Ishikawa (cell line): ENCODE results near the gene TMEM19.

Source experiments
- CEBPB ChIP-seq: IDR thresholded peaks from 2 replicates; pipeline ENCODE4 v1.6.1; 2012
- CREB1 ChIP-seq: IDR thresholded peaks from 2 replicates; pipeline ENCODE4 v1.6.1; 2012; ENCODE audit warnings: low read depth
- EGR1 ChIP-seq: IDR thresholded peaks from 2 replicates; pipeline ENCODE4 v1.6.1; 2012
- EP300 ChIP-seq: IDR thresholded peaks from 2 replicates; pipeline ENCODE4 v1.6.1; 2012; ENCODE audit warnings: borderline replicate concordance
- FOXM1 ChIP-seq: IDR thresholded peaks from 2 replicates; pipeline ENCODE4 v1.6.1; 2012; ENCODE audit warnings: low read depth, borderline replicate concordance
- NFIC ChIP-seq: IDR thresholded peaks from 2 replicates; pipeline ENCODE4 v1.6.1; 2012
- RAD21 ChIP-seq: IDR thresholded peaks from 2 replicates; pipeline ENCODE4 v1.6.1; 2012; ENCODE audit warnings: low read depth
- TAF1 ChIP-seq: IDR thresholded peaks from 2 replicates; pipeline ENCODE4 v1.6.1; 2012; ENCODE audit warnings: low read depth, mild to moderate bottlenecking
- TCF12 ChIP-seq: IDR thresholded peaks from 2 replicates; pipeline ENCODE4 v1.6.1; 2012; ENCODE audit warnings: low read depth
- TEAD4 ChIP-seq: IDR thresholded peaks from 2 replicates; pipeline ENCODE4 v1.6.1; 2012
- USF1 ChIP-seq: IDR thresholded peaks from 2 replicates; pipeline ENCODE4 v1.6.1; 2012
- YY1 ChIP-seq: IDR thresholded peaks from 2 replicates; pipeline ENCODE4 v1.6.1; 2012; ENCODE audit warnings: low read depth
- ZBTB7A ChIP-seq: IDR thresholded peaks from 2 replicates; pipeline ENCODE4 v1.6.1; 2012; ENCODE audit warnings: low read depth
- TF ChIP-seq, protein P1 (sequence below): IDR thresholded peaks from 2 replicates; pipeline ENCODE4 v1.6.1; 2012
- TF ChIP-seq, protein P2 (sequence below): IDR thresholded peaks from 2 replicates; pipeline ENCODE4 v1.6.1; 2012; ENCODE audit warnings: low read depth, mild to moderate bottlenecking

The TMEM19 gene

DNA sequence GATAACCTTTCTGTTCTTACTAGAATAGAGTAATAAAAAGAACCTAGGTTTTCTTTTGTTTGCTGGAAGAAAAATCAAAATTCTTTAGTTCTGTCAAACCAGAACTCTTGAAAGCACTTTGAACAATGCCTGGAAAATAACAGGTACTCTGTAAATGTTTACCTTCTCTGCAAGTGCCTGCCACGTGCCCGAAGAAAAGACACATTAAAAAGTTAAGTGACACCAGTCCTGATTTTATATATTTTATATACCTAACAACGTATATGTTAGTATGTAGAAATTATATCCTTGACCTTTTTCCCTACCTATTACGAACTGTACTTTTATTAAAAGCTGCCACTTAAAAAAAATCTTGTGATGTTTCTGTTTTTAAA, 20.8 kb upstream of the TMEM19 start:
- no peak for TF ChIP-seq CEBPB
- TF ChIP-seq, protein P1, sequence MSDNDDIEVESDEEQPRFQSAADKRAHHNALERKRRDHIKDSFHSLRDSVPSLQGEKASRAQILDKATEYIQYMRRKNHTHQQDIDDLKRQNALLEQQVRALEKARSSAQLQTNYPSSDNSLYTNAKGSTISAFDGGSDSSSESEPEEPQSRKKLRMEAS: peak; percentile 53; the same call in 1 of the 2 replicates

- TF ChIP-seq RAD21 (no peak), TCF12 (no peak), ZBTB7A (no peak), TAF1 (no peak), YY1 (no peak), USF1 (no peak), CEBPB (no peak), FOXM1 (no peak), CREB1 (no peak), EGR1 (no peak), NFIC (no peak), EP300 (no peak), TEAD4 (no peak)
- TF ChIP-seq, protein P2, sequence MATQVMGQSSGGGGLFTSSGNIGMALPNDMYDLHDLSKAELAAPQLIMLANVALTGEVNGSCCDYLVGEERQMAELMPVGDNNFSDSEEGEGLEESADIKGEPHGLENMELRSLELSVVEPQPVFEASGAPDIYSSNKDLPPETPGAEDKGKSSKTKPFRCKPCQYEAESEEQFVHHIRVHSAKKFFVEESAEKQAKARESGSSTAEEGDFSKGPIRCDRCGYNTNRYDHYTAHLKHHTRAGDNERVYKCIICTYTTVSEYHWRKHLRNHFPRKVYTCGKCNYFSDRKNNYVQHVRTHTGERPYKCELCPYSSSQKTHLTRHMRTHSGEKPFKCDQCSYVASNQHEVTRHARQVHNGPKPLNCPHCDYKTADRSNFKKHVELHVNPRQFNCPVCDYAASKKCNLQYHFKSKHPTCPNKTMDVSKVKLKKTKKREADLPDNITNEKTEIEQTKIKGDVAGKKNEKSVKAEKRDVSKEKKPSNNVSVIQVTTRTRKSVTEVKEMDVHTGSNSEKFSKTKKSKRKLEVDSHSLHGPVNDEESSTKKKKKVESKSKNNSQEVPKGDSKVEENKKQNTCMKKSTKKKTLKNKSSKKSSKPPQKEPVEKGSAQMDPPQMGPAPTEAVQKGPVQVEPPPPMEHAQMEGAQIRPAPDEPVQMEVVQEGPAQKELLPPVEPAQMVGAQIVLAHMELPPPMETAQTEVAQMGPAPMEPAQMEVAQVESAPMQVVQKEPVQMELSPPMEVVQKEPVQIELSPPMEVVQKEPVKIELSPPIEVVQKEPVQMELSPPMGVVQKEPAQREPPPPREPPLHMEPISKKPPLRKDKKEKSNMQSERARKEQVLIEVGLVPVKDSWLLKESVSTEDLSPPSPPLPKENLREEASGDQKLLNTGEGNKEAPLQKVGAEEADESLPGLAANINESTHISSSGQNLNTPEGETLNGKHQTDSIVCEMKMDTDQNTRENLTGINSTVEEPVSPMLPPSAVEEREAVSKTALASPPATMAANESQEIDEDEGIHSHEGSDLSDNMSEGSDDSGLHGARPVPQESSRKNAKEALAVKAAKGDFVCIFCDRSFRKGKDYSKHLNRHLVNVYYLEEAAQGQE: no peak
- TF ChIP-seq, protein P1: no peak
Observed at GRCh38 chr12:71666259-71666658, 19.6 kb upstream of the TMEM19 start.

DNA sequence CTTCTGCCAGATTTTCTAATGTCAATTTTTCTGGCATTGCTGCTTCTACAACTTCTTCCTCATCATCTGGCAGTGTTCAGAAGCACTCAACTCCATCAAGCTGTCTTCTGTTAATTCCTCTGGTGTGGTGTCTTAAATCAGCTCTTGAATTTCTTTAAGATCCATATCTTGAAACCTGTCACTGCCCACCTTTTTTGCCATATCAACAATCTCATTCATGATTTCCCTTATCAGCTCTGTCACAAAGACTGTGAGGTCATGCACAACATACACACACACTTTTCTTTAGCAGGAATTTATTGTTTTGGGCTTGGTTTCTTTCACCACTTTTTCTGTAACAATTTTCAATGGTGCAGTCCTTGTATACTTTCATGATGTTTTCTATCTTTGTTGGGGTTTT, 14.6 kb upstream of the TMEM19 start:
- TF ChIP-seq FOXM1 (no peak), EP300 (no peak), EGR1 (no peak), CEBPB (no peak), YY1 (no peak), TCF12 (no peak)
- TF ChIP-seq, protein P1: no peak
- TF ChIP-seq, protein P2: no peak

DNA sequence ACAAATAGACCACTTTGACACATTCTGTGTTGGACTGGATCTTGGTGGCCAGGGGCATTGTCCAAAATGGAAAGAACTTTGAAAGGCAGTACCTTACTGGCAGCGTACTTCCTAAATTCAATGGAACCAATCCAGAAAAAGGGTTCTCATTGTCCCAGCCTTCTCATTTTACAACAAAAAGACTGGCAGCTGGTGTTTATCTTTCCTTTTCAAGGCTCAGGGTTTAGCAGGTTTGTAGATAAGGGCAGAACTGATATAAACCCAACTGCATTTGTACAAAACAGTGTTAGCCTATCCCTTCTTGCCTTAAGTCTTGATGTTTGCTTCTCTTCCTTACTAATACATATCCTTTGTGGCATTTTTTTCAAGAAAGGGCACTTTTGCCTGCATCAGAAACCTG, 14.1 kb upstream of the TMEM19 start:
- TF ChIP-seq EGR1: no peak
- TF ChIP-seq, protein P2: no peak
- TF ChIP-seq ZBTB7A: no peak
- no peak for TF ChIP-seq NFIC
- no peak for TF ChIP-seq TAF1
- TF ChIP-seq USF1: no peak
- TF ChIP-seq CEBPB: no peak

DNA sequence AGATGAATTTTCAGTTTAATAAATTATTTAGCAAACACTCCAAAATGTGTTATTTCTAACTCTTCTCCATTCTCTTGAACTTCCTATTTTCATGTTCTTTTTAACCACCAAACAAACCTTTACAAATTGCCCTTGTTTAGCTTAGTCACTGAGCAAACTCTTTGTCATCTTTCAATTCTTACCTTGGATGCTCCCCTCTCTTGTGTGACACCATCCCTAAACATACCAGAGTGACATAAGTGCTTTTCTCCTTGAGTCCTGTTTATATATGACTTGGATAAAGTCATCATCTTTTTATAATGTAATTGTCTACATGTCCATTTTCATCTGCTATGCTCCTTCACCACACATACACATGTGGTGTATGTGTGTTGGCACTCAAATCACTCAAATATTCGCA, 3.4 kb upstream of the TMEM19 start:
- no peak for TF ChIP-seq TEAD4
- no peak for TF ChIP-seq ZBTB7A
- no peak for TF ChIP-seq TAF1
- no peak for TF ChIP-seq RAD21
- TF ChIP-seq, protein P1: no peak
- TF ChIP-seq CEBPB: no peak
